Measurements from ENCODE around the gene GPN2. TPM values are rescaled to one million over a fixed set of nuclear protein-coding genes. Genes with fewer than 3 reads are reported as not detected.

GPN2 gene
- total and polyA plus RNA-seq, 9 of the 15 experiments (the other 6 are each of a cell fraction or from before 2014, with no cell fraction given): 9.9 to 58.8 (median 20.4) TPM

- TF ChIP-seq RNF219 (CRISPR knock-in tag; IDR thresholded peaks at IDR 0.05): peak; percentile 56; the same call in 1 of the 2 replicates
- TF ChIP-seq COPS2 (conservative IDR thresholded peaks at IDR 0.05): no peak
- TF ChIP-seq ZNF143 (CRISPR knock-in tag; IDR thresholded peaks at IDR 0.05): no peak
- TF ChIP-seq ZFP91 (CRISPR knock-in tag; IDR thresholded peaks at IDR 0.05): no peak
- TF ChIP-seq PRDM10 (IDR thresholded peaks at IDR 0.05; ENCODE audit: partially characterized antibody): peak; percentile 30
- TF ChIP-seq SIX5 (IDR thresholded peaks at IDR 0.05; ENCODE audit: borderline replicate concordance in 1 of 2, insufficient read depth in 1 of 2, low read depth in 1 of 2, low read length in 2 of 2): peak in 1 of 2 experiments; percentile 42; a peak in 1 of 4 replicates
- TF ChIP-seq NCOA6 (IDR thresholded peaks at IDR 0.05): no peak
- TF ChIP-seq SRSF7 (optimal IDR thresholded peaks at IDR 0.05; ENCODE audit: low read depth, low read length): no peak
- no peak for TF ChIP-seq ZBTB43 (CRISPR knock-in tag; IDR thresholded peaks at IDR 0.05)
- TF ChIP-seq TFAP4 (CRISPR knock-in tag; IDR thresholded peaks at IDR 0.05; ENCODE audit: borderline replicate concordance): peak; percentile 72; the same call in 1 of the 2 replicates
- no peak for TF ChIP-seq MTA2 (IDR thresholded peaks at IDR 0.05; ENCODE audit: low read depth)
- peak; percentile 94 for TF ChIP-seq ZHX1 (conservative IDR thresholded peaks at IDR 0.05; ENCODE audit: low read length)
- peak; percentile 49; the same call in 1 of the 2 replicates for TF ChIP-seq ZZZ3 (IDR thresholded peaks at IDR 0.05)
Observed at GRCh38 chr1:26900001-26900814, 10.1 kb upstream of the GPN2 start, which contains the start of gene GPATCH3 (continued).

All from K562 (cell line).